ENCODE data around the gene PRDM11.

The PRDM11 gene

GRCh38 chr11:45264839-45265515 is 118.5 kb downstream of the PRDM11 start:
- no CpG with 5 or more reads among the region's 11 CpGs for WGBS (ENCODE audit: insufficient coverage, insufficient read length)
- H3K9me3 ChIP-seq (ENCODE audit: control insufficient read depth, insufficient read depth, low read length) = no peaks in the 10 kb centered on the region
- H3K36me3 ChIP-seq (ENCODE audit: control insufficient read depth, insufficient read depth, low read length) = no peaks in the 10 kb centered on the region
- H3K27ac ChIP-seq (ENCODE audit: low read length) = no peak overlapping the region
- DNase-seq (ENCODE audit: low read depth, low spot score) = no peak
- no peaks in the 10 kb centered on the region for H3K27me3 ChIP-seq (ENCODE audit: control insufficient read depth, insufficient read depth, low read length)
- no peak overlapping the region for H3K4me3 ChIP-seq (ENCODE audit: low read length)
- no peaks in the 10 kb centered on the region for H3K4me1 ChIP-seq (ENCODE audit: control insufficient read depth, insufficient read depth, low read length)

DNA sequence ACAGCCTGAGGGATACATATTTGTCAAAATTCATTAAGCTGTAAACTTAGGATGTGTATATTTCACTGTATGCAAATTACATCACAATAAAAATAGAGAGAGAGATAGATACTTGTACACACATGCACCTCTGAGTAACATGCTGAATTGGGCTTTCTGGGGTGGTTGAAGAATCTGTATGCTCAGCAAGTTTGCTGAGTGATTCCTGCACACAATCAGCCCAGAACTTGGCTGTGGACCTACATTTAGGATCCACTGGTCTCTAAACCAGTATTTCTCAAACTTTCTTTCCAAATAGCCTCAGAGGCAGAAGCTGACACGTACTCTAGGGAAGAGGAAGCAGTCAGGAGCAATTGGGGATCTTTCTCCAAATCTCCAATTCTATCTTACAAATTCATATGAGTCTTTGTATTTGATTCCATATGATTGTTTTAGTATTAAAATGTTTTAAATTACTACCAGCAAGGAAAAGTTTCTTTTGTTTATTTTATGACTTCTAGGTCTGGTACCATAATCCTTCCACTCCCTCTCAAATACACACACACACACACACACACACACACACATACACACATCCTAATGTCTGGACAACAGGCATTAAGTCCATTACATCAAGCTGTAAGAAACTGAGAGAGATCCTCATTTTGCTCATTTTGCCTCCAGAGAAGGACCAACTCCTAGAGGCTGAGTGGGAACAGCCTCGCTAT is 119.7 kb downstream of the PRDM11 start:
- WGBS (ENCODE audit: insufficient coverage, insufficient read length) = no CpG with 5 or more reads among the region's 2 CpGs
- Histone ChIP-seq H3K27ac (ENCODE audit: low read length) (no peak overlapping the region), H3K36me3 (ENCODE audit: control insufficient read depth, insufficient read depth, low read length) (no peaks in the 10 kb centered on the region), H3K9me3 (ENCODE audit: control insufficient read depth, insufficient read depth, low read length) (no peaks in the 10 kb centered on the region), H3K4me3 (ENCODE audit: low read length) (no peak overlapping the region), H3K4me1 (ENCODE audit: control insufficient read depth, insufficient read depth, low read length) (no peaks in the 10 kb centered on the region), H3K27me3 (ENCODE audit: control insufficient read depth, insufficient read depth, low read length) (no peaks in the 10 kb centered on the region)
- no peak for DNase-seq (ENCODE audit: low read depth, low spot score)

GRCh38 chr11:45266676-45267020 is 120.2 kb downstream of the PRDM11 start:
- DNase-seq (ENCODE audit: low read depth, low spot score) = no peak
- Histone ChIP-seq H3K4me1 (ENCODE audit: control insufficient read depth, insufficient read depth, low read length) (no peaks in the 10 kb centered on the region), H3K9me3 (ENCODE audit: control insufficient read depth, insufficient read depth, low read length) (no peaks in the 10 kb centered on the region), H3K36me3 (ENCODE audit: control insufficient read depth, insufficient read depth, low read length) (no peaks in the 10 kb centered on the region), H3K27me3 (ENCODE audit: control insufficient read depth, insufficient read depth, low read length) (no peaks in the 10 kb centered on the region), H3K4me3 (ENCODE audit: low read length) (no peak overlapping the region), H3K27ac (ENCODE audit: low read length) (no peak overlapping the region)
- no CpG with 5 or more reads among the region's 1 CpG for WGBS (ENCODE audit: insufficient coverage, insufficient read length)

GRCh38 chr11:45267052-45267451 is 120.6 kb downstream of the PRDM11 start:
- no peaks in the 10 kb centered on the region for H3K9me3 ChIP-seq (ENCODE audit: control insufficient read depth, insufficient read depth, low read length)
- no CpG with 5 or more reads among the region's 14 CpGs for WGBS (ENCODE audit: insufficient coverage, insufficient read length)
- H3K27ac ChIP-seq (ENCODE audit: low read length) = no peak overlapping the region
- no peaks in the 10 kb centered on the region for H3K36me3 ChIP-seq (ENCODE audit: control insufficient read depth, insufficient read depth, low read length)
- H3K4me3 ChIP-seq (ENCODE audit: low read length) = no peak overlapping the region
- H3K27me3 ChIP-seq (ENCODE audit: control insufficient read depth, insufficient read depth, low read length) = no peaks in the 10 kb centered on the region
- H3K4me1 ChIP-seq (ENCODE audit: control insufficient read depth, insufficient read depth, low read length) = no peaks in the 10 kb centered on the region
- DNase-seq (ENCODE audit: low read depth, low spot score) = peak; percentile 54

DNA sequence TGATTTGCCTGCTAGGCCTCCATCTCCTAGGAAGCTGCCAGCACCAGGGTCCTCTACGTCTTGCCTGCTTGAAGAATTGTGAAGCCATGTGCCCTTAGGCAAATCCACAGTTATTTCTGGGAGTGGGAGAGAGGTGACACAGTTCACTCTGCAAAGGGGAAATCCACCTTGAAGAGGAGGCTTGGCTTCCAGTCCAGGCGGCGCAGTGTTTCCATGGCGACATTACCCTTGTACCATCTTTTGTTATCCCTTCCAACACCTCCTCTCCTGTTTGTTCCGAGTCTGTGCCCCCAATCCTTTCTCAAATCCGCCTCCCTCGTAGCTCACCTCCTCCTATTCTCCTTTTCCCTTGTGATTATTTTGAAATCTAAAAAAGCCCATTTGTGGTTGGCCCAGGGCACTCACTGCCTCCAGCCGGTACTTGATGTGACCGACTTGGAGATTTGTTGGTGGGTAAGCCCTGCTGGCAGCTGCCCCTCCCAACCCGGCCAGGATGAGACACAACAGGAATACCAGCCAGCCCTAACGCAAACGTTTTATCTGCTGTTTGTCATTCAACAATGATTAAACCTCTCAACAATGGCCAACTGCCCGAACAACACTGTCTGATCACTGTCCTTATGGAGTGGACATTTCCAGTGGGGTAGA is 121.3 kb downstream of the PRDM11 start:
- no peak for DNase-seq (ENCODE audit: low read depth, low spot score)
- Histone ChIP-seq H3K9me3 (ENCODE audit: control insufficient read depth, insufficient read depth, low read length) (no peaks in the 10 kb centered on the region), H3K36me3 (ENCODE audit: control insufficient read depth, insufficient read depth, low read length) (no peaks in the 10 kb centered on the region), H3K4me3 (ENCODE audit: low read length) (no peak overlapping the region), H3K27ac (ENCODE audit: low read length) (no peak overlapping the region), H3K27me3 (ENCODE audit: control insufficient read depth, insufficient read depth, low read length) (no peaks in the 10 kb centered on the region), H3K4me1 (ENCODE audit: control insufficient read depth, insufficient read depth, low read length) (no peaks in the 10 kb centered on the region)
- WGBS (ENCODE audit: insufficient coverage, insufficient read length) = no CpG with 5 or more reads among the region's 13 CpGs

DNA sequence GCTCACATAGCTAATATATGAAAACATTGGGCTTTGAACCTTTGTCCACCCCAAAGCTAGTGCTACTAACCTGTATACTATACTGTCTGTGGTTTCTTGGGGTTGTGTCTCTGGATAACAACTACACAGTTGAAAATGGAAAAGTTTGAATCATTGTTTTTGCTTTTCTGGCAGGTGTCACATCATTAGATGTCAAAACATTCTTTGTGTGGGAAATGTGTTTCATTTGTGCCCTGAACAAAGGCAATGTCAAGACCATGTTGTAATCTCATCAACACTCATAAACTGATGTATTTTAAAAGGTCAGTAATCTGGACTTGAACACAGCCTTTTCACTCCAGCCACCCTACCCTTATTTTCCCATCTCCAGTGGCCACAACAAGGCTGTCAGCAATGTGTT is 123.2 kb downstream of the PRDM11 start:
- Histone ChIP-seq H3K27me3 (ENCODE audit: control insufficient read depth, insufficient read depth, low read length) (no peaks in the 10 kb centered on the region), H3K36me3 (ENCODE audit: control insufficient read depth, insufficient read depth, low read length) (no peaks in the 10 kb centered on the region), H3K4me1 (ENCODE audit: control insufficient read depth, insufficient read depth, low read length) (no peaks in the 10 kb centered on the region), H3K27ac (ENCODE audit: low read length) (no peak overlapping the region), H3K9me3 (ENCODE audit: control insufficient read depth, insufficient read depth, low read length) (no peaks in the 10 kb centered on the region), H3K4me3 (ENCODE audit: low read length) (no peak overlapping the region)
- DNase-seq (ENCODE audit: low read depth, low spot score) = no peak

DNA sequence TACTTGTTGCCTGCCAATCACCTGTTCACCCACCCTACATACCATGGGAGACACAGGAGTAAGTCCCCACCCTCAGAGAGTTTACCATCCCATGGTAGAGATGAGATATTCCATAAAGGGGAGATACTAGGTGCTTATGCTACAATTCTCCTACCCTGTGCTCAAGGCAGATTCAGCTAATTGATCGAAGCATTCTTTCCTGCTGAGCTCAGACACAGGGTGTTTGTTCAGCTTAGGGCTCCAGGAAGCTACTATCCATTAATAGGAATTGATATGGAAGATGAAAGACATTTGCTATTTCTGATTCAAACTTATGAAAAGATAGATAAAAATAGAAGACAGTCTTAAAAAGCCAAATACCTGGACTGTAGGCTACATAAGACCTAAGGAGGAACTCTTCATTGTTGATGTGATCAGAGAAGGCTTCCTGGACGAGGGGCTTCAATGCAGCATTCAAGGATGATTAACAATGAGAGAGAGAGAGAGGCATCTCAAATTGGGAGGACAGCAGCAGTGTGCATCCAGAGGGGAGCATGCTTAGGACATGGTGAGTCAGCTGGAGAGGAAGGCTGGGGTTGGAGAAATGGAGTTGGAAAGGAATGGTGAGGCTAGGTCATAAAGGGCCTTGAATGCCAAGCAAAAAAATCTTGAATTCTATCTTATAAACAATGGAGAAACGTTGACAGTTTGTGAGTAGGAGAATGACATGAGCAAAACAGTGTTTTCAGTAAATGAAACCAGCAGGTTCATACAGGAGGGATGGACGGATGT is 124.7 kb downstream of the PRDM11 start:
- no peak overlapping the region for H3K4me3 ChIP-seq (ENCODE audit: low read length)
- no peak for DNase-seq (ENCODE audit: low read depth, low spot score)
- H3K36me3 ChIP-seq (ENCODE audit: control insufficient read depth, insufficient read depth, low read length) = no peaks in the 10 kb centered on the region
- H3K4me1 ChIP-seq (ENCODE audit: control insufficient read depth, insufficient read depth, low read length) = no peaks in the 10 kb centered on the region
- WGBS (ENCODE audit: insufficient coverage, insufficient read length) = no CpG with 5 or more reads among the region's 4 CpGs
- H3K9me3 ChIP-seq (ENCODE audit: control insufficient read depth, insufficient read depth, low read length) = no peaks in the 10 kb centered on the region
- no peak overlapping the region for H3K27ac ChIP-seq (ENCODE audit: low read length)
- no peaks in the 10 kb centered on the region for H3K27me3 ChIP-seq (ENCODE audit: control insufficient read depth, insufficient read depth, low read length)

- Histone ChIP-seq H3K4me3 (ENCODE audit: low read length) (no peak overlapping the region), H3K9me3 (ENCODE audit: control insufficient read depth, insufficient read depth, low read length) (no peaks in the 10 kb centered on the region), H3K4me1 (ENCODE audit: control insufficient read depth, insufficient read depth, low read length) (no peaks in the 10 kb centered on the region), H3K27ac (ENCODE audit: low read length) (no peak overlapping the region), H3K36me3 (ENCODE audit: control insufficient read depth, insufficient read depth, low read length) (no peaks in the 10 kb centered on the region), H3K27me3 (ENCODE audit: control insufficient read depth, insufficient read depth, low read length) (no peaks in the 10 kb centered on the region)
- DNase-seq (ENCODE audit: low read depth, low spot score) = no peak
- WGBS (ENCODE audit: insufficient coverage, insufficient read length) = no CpG with 5 or more reads among the region's 2 CpGs
Measured at GRCh38 chr11:45272701-45273100, 126.3 kb downstream of the PRDM11 start.

DNA sequence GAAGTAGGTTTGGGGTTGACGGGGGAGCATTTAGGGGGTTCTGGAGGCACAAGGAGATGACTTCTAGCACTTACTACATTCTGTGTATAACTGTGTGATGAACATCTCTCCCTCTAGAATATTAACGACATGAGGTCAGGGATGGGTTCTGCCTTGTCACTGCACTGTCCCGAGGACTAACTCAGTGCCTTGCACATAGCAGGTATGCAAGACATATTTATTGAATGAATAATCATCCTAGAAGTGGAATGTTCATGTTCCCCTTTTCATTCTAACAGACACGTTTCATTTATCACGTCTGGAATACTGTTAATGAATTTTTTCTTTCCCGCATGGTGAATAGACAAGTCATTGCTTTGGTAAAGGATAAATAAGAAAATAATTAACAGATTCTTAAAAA is 127.1 kb downstream of the PRDM11 start:
- no peak overlapping the region for H3K4me3 ChIP-seq (ENCODE audit: low read length)
- no peaks in the 10 kb centered on the region for H3K9me3 ChIP-seq (ENCODE audit: control insufficient read depth, insufficient read depth, low read length)
- no peaks in the 10 kb centered on the region for H3K36me3 ChIP-seq (ENCODE audit: control insufficient read depth, insufficient read depth, low read length)
- no peak overlapping the region for H3K27ac ChIP-seq (ENCODE audit: low read length)
- no peak for DNase-seq (ENCODE audit: low read depth, low spot score)
- H3K27me3 ChIP-seq (ENCODE audit: control insufficient read depth, insufficient read depth, low read length) = no peaks in the 10 kb centered on the region
- no peaks in the 10 kb centered on the region for H3K4me1 ChIP-seq (ENCODE audit: control insufficient read depth, insufficient read depth, low read length)
- no CpG with 5 or more reads among the region's 6 CpGs for WGBS (ENCODE audit: insufficient coverage, insufficient read length)

DNA sequence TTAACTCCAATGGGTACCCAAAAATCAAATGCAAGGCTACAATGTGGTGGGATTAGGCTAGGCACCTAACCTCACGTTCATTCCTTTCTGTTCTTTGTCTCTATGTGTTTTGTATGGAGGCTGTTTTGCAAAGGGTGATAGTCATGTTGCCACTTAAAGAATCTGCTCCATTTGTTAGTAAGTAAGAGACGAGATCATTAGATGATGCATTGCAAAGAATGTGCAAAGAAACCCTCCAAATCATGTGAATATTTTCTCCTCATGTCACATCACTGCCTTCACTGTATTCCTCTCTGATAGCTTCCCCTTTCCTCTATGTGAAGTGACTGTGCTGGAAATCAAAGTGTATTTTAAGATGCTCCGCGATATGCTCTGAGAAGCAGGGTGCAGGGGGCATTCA is 127.8 kb downstream of the PRDM11 start:
- H3K9me3 ChIP-seq (ENCODE audit: control insufficient read depth, insufficient read depth, low read length) = no peaks in the 10 kb centered on the region
- WGBS (ENCODE audit: insufficient coverage, insufficient read length) = no CpG with 5 or more reads among the region's 4 CpGs
- DNase-seq (ENCODE audit: low read depth, low spot score) = no peak
- H3K27ac ChIP-seq (ENCODE audit: low read length) = no peak overlapping the region
- H3K27me3 ChIP-seq (ENCODE audit: control insufficient read depth, insufficient read depth, low read length) = no peaks in the 10 kb centered on the region
- no peaks in the 10 kb centered on the region for H3K36me3 ChIP-seq (ENCODE audit: control insufficient read depth, insufficient read depth, low read length)
- H3K4me1 ChIP-seq (ENCODE audit: control insufficient read depth, insufficient read depth, low read length) = no peaks in the 10 kb centered on the region
- H3K4me3 ChIP-seq (ENCODE audit: low read length) = no peak overlapping the region
